Fibroblast of upper back skin (primary cell): ENCODE measurements around the gene XRRA1.
A peak's percentile ranks its signal among the peaks of the same experiment; 100 is the strongest.
"Not testable (repeated sequence)": the region's sequence is repeated elsewhere in the genome, so short reads cannot be mapped to it uniquely, and the experiment has no call there.

ENCODE experiments used
- DNase-seq: peaks from one replicate; pipeline ENCODE4 v3.0.0-alpha.2; 2013

The XRRA1 gene

DNA sequence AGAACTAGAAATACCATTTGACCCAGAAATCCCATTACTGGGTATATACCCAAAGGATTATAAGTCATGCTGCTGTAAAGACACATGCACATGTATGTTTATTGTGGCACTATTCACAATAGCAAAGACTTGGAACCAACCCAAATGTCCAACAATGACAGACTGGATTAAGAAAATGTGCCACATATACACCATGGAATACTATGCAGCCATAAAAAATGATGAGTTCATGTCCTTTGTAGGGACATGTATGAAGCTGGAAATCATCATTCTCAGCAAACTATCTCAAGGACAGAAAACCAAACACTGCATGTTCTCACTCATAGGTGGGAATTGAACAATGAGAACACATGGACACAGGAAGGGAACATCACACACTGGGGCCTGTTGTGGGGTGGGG lies 55.9 kb downstream of the XRRA1 start:
- not testable (repeated sequence) for DNase-seq

DNA sequence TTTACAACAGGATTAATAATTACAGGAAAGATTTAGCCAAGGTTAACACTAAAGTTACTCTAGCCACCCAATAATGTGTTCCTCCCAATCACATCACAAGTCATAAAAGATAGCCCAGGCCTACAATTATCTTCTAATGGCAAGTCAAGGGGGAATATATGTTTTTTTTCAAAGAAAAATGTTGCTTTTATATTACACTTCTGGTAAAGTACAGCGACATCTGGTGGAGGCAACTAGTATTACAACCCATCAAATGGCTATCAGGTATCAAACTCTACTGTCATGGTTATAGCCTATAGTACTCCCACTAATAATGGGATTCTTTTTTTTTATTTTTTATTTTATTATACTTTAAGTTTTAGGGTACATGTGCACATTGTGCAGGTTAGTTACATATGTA lies 71.8 kb downstream of the XRRA1 start:
- no peak for DNase-seq

DNA sequence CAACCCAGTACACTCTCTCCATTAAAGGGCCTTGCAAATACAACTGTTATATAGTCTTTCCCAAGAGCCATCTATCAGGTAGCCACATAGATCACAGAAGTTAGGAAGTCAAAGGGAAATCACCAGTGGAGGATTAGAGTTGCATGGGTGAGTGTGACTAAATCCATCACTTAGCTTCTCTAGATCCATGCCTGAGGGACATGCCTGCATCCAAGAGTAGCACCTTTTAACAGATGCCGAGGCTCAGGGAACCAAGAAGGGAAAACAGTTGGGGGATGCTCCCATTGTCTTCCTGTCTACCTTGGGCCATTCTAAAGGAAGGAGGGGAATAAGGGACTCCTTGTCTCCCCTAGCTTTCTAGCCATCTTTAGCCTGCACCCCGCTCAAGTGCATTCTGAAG lies 77.9 kb downstream of the XRRA1 start:
- no peak for DNase-seq

DNA sequence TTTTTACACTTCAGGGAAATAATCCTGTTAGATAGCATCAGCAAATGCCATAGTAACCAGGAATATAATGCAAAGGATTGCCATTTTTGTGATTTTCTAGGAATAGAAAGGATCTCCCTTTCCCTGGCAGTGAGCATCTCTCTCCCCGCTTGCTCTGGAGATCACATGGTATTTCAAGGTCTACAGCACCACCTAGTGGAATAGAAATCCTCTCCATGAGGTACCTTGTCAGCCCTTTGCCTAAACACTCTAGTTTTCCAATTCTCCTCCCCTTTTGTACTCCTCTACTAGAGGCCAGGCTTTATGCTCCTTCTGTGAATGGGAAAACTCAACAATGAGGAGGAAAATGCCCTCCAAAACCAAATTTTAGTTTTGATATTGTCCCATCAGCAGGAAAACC lies 78.4 kb downstream of the XRRA1 start:
- DNase-seq, result peak; percentile 32

DNA sequence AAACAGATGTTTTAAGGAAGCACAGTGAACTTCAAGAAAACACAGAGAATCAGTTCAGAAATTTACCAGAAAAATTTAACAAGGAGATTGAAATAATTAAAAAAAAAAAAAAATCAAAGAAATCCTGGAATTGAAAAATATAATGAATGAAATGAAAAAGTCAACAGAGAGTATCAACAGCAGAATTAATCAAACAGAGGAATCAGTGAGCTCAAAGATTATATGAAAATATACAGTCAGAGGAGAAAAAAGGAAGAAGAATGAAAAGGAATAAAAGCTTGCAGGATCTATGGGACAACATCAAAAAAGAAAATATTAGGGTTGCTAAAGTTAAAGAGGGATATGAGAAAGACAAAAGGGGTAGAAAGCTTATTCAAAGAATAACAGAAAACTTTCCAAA lies 82.3 kb downstream of the XRRA1 start:
- DNase-seq, result no peak

DNA sequence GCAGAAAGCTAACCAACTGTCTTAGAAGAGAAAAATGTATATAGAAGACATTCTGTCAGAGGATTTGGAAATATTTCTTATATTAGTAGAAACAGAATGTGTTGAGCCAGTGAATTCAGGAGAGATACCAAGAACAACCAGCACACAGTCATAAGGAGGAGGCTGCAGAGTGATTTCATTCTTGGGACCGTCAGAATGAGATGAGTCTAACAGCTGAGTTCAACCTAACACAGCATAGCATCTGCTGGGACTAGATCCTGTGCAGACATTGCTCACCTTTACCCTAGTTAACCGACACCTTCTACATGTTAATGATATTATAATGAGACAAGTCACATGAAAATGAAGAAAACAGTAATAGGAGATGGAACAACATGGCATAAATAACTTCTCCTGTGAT lies 85.5 kb downstream of the XRRA1 start:
- DNase-seq, result no peak

DNA sequence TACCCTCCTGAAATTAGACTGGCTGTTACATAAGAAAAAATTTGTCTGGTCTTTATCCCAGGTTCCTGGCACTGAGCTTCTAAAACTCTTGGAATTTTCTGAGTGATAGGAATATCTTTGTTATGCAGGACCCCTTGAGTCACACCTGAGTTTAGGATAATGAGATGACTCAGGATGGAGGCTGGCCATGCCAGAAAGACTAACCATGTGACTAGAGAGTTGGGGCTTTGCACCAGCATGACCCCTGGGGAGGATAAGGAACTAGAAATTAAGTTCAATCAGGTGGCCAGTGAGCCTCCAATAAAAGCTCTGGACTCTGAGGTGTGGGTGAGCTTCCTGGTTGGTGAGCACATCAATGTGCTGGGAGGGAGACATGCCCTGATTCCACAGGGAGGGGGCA lies 88.1 kb downstream of the XRRA1 start:
- DNase-seq, result no peak

DNA sequence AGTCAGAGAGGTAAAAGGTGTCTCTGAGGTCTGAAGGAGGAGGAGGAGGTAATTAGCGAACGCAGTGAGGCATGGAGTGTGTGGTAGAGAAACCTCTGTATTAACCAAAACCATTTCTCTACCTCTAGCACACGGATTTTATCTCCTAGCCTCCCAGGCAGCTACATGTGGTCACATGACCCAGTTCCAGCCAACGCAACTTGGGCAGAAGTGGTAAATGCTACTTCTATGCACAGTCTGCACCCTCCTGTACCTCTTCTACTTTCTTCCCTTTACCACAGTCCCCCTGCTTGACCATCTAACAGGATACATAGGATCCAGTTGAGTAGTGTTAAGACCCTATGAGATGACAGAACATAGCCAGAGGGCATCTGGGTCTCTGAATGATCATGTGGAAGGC lies 95.7 kb downstream of the XRRA1 start:
- no peak for DNase-seq

DNA sequence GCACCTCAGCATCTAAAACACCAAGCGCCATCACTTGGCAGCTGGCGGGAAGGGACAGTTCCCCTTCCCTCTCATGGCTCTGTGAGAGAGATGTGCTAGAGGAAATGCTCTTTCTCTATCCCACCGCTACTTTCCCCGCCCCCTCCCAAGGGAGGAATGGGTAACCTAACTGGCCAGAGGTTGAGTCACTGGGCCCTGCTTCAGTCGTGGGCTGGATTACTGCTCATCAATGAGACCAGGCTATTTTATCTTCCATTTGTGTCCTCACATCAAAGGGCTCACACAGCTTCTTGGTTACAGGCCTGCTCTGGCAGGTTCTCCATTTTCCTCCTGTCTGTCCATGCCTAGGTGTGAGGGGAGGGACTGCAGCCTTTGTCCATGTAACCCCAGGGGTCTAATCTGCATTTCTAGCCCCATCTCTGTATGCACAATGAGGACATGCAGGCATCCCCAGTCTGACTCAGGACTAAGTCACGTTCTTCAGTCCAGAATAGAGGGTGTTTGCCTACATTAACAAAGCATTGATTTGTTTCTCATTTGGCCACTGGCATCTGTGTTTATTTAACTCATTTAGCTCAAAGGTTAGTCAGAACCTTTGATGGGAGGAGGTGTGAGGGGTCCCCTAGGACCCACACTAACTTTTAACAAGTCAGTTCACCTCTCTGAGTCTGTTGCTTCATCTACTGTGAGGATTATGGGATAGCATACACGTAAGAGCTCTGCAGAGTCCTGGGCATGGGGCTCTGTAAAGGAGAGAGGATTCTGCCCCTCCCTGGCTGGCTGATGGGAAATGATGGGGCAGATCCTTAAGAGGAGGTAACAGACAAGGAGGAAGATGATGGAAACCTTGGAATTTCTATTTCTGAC lies 99.1 kb downstream of the XRRA1 start:
- peak; percentile 83 for DNase-seq

DNA sequence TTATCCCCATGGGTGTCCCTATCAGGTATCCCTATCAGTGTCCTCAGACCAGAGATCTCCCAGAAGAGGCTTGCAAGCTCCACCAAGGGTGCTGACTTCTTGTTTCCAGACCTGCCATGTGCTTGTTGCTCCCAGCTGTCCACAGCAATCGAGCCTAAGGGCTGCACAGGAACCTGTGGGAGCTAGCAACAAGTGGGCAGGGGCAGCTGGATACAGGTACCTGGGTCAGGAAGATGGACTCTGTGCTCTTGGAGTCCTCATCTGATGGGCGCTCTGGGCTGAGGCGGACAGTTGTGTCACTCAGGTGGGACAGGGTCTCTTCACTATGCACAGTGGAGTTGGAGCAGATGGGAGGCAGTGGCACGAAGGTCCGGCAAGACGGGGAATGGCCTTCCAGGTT lies 101.0 kb downstream of the XRRA1 start:
- no peak for DNase-seq

DNA sequence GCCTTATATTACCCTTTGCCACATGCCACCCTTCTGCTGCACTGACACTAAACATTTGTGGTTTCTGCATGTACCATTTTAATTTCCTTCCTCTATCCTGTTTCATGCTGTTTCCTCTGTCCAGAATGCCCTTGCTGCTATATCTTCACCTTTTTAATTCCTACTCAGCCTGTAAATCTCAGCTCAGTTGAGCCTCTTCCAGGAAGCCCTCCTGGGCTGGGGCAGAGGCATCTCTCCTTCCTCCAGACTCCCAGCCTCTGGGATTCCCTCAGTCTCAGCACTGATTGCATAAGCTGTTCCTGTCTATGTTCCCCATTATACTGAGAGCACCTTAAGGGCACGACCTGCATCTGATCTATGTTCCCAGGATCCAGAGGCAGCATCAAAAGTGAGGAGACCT lies 101.5 kb downstream of the XRRA1 start:
- no peak for DNase-seq

DNA sequence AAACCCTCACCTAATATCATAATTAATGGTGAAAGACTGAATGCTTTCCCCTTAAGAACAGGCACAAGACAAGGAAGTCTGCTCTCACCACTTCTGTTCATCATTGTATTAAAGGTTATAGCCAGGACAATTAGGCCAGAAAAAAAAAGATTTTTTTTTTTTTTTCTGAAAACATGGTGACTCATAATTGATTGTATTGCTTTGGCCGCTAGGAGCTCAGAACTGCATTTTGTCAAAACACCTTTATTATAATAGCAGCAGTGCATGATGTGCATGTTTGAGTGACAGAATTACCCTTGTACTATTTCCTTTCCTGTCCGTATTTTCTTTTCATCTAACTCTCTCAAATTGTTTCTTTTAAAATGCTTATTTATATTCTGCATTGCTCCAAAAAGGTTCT lies 102.1 kb downstream of the XRRA1 start:
- DNase-seq, result no peak

DNA sequence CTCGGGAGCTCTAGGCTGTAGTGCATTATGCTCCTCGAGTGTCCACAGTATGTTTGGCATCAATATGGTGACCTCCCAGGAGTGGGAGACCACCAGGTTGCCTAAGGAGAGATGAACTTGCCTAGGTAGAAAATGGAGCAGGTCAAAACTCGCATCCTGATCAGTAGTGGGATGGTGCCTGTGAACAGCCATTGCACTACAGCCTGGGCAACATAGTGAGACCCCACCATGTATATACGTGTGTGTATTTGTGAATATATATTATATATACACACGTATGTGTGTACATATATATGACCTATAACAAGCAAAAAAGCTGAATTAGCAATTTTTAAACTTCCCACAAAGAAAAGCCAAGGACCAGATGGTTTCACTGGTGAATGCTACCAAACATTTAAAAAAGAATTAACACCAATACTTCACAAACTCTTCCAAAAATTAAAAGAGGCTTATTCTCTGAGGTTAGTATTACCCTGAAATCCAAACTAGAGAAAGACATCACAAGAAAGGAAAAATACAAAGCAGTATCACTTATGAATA lies 102.8 kb downstream of the XRRA1 start:
- DNase-seq, result no peak

DNA sequence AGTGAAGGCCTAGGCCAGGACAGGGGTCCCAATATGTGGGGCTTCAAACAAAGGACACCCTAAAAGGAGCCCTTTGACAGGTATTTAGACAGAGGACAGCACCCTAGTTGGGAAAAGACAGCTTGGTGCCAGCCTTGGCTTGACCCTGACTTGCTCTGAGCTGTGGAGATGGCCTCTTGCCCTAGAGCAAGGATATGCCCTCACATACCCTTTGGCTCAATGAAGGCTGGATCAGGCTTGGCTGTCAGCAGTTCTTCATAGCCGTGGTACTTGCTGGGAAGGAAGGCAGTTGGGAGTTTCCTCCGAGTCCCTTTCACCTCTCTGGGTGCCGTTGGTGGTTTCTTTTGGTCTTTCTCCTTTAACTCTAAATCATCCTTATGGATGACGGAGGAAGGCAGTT lies 104.0 kb downstream of the XRRA1 start:
- no peak for DNase-seq

DNA sequence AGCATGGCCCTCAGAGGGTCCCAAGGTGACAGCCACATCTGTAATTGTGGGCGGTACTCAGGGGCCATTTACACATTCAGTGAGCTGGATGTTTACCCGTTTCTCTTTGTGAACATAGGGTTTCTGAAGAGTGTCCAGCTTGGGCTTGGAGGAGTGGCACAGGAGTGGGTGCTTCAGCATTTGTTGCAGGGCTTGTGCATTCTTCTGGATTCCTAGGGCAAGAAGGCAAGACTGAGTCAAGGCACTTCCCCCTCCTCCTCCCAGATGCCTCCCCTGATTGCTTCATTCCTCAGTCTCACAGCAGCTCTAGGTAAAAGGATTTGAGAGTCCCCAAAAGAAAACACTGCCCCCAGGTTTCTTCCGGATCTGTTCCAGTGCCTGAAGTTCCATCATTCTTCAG lies 104.8 kb downstream of the XRRA1 start:
- no peak for DNase-seq

DNA sequence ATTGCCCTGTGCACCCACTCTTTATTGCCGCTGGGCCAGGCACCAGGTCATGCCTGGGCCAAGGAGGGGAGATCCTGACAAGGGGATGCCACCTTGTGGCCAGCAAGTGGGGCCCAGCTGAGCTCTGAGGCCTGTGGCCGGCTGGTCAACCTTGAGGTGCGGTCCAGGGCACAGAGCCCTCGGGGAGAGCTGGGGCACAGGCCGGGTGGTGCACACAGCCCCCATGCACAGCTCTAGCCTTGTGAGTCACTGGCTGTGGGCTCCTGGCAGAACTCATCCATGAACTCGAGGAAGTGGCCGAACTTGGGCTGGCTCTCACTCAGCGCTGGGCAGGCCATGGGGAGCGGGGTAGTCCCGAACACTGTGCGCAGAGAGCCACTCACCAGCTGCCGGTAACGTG lies 105.9 kb downstream of the XRRA1 start:
- DNase-seq, result no peak

DNA sequence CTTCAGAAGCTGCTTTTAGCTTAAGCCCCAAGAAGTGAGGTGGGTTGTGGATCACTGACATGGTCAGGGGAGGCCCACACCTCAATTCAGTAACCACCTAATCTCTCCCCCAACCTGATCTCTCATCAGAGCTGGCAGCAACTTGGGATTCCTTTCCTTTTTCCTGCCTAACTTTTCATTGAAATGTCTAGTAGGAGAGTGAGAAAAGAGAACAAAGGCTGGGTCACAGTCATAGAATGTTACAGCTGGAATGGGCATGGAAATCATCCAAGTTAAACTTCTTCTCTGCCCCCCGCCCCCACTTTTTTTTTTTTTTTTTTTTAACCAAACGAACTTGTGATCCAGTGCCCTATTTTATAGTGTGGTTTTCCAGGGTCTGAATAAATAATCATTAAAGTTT lies 108.4 kb downstream of the XRRA1 start:
- DNase-seq, result no peak

DNA sequence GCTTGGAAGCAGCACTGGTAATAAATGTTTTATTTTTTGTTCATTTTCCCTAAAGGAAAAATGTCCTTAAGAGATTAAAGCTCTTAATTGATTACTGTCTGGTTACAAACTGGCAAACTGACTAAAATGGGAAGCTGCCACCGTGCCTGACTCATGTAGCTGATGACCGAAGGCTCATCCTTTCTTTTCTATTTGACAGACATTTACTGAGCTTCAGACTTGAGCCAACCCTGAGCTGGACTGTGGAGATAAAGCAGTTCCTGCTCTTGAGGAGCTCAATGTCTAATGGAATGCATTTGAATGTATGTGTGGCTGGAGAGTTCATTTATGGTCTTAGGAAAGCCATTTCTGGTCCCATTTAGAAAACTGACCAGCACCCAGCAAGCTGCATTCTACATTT lies 108.9 kb downstream of the XRRA1 start:
- no peak for DNase-seq

DNA sequence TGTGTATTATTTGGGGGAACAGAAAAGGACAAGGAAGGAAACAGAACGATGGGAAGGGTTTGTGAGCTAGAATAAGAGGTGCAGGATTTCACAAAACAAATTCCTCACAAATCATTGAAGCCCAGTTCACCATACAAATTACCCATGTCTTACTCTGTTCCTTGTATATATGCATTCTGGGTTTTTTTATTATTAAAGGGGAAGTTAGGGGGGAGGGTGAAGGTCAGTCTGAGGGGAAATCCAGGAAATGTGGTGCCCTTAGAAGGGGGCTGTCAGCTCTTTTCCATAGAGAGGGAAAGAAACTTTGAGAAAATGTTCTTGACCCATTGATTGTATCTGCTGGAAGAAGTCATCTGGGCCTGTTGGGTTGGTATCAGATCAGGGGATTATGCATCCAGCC lies 109.4 kb downstream of the XRRA1 start:
- no peak for DNase-seq

DNA sequence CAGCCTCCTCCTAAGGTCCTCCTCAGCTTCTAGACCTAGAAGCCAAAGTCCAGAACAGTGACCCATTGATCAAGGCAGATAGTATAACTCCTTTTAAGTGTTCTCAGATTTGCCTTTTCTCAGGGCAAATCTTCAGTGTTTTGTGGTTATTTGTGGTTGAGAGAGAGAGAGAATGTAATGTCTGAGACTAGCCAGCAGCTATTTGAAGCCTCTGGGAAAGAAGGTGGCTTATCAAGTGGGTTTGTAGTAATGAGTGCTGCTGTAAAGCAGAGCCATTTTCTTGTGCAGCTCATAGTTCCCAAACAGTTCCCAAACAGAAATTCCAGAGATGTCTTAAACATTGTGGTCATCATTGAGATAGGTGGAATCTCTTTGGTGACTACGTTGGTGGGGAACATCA lies 110.7 kb downstream of the XRRA1 start:
- no peak for DNase-seq

DNA sequence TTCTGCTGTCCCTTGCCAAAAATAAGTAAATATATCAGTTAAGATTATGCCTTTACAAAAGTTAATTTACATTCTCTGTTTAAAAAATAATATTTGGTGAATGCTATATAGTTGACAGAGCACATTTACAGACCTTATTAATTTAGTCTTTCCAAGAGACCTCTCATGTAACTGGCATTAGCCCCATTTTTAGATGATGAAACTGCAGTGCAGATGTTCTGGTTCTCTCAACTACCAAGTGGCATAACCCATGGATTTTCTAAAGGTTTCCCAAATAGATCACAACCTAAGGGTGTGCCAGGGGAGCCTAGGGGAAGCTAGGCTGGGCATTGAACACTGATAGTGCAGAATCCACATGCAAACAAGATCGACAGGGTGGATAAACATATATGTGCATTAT lies 111.7 kb downstream of the XRRA1 start:
- no peak for DNase-seq

DNA sequence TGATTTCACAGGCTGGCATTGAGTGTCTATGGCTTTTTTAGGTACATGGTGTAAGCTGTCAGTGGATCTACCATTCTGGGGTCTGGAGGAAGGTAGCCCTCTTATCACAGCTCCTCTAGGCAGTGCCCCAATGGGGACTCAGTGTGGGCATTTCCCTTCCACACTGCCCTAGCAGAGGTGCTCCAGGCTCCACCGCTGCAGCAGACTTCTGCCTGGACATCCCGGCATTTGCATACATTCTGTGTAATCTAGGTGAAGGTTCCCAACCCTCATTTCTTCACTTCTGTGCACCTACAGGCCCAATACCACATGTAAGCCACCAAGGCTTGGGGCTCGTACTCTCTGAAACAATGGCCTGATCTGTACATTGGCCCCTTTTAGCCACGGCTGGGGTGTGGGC lies 122.0 kb downstream of the XRRA1 start:
- no peak for DNase-seq

DNA sequence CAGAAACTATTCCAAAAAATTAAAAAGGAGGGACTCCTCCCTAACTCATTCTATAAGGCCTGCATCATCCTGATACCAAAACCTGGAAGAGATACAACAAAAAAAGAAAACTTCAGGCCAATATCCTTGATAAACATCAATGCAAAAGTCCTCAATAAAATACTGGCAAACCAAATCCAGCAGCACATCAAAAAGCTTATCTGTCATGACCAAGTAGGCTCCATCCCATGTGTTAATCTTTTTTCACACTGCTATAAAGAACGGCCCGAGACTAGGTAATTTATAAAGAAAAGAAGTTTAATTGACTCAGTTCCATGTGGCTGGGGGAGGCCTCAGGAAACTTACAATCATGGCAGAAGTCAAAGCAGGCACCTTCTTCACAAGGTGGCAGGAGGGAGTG lies 123.3 kb downstream of the XRRA1 start:
- DNase-seq, result not testable (repeated sequence)

DNA sequence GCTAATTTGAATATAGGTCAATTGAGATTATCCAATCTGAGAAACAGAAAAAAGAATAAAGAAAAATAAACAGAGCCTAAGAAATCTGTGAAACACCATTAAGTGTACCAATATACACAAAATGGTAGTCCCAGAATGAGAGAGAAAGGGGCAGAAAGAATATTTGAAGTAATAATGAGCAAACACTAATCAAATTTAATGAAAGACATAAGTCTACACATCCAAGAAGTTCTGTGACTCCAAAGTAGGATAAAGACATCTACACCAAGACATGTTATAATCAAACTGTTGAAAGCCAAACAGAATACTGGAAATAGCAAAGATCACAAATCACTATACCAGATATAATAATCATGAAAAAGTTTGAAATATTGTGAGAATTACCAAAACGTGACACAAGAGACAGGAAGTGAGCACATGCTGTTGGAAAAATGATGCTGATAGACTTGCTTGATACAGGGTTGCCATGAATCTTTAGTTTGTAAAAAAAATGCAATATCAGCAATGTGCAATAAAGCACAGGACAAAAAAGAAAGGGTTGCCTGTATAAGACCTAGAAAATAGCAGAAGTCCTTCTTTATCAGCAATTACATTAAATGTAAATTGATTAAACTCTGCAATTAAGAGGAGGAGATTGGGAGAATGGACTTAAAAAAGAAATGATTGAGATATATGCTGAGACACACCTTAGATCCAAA lies 124.5 kb downstream of the XRRA1 start:
- DNase-seq, result no peak
